NT2/D1 (cell line): ENCODE data around the gene NENF.

ENCODE experiments used
- SUZ12 ChIP-seq: IDR thresholded peaks from 2 replicates; pipeline ENCODE4 v1.6.1; 2011; ENCODE audit not compliant: insufficient read length, insufficient read depth; ENCODE audit errors: extremely low read depth
- YY1 ChIP-seq: IDR thresholded peaks from 2 replicates; pipeline ENCODE4 v1.6.1; 2011; ENCODE audit not compliant: insufficient read length, insufficient read depth
- ZNF274 ChIP-seq: IDR thresholded peaks from 2 replicates; pipeline ENCODE4 v1.6.1; 2011; ENCODE audit warnings: mild to moderate bottlenecking, low read depth, low read length

DNA sequence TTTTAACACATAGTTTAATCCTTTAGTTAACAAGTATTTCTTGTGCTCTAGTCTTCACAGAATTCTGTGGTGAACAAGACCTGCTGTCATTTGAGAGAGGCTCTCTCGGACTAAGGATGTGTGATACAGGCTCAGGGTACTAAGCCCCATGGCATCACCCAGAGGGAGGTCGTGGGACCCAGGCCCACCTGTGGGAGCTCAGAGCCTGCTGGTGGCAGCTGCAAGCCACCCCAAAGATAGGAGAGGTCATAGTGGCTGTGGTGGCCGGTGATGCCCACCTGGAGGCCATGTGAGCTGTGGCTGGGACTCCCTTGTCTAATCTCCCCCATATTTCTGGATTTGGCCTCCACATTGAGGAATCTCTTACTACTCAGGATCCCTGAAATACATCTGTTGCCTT lies 22.0 kb downstream of the NENF start:
- TF ChIP-seq SUZ12, result no peak
- no peak for TF ChIP-seq YY1
- no peak for TF ChIP-seq ZNF274
